Nucleus accumbens (tissue), 56 donors: ENCODE results near the gene TSPAN5.

Experiments used
- DNase-seq, 56 donors: peaks; one replicate each; lab custom pipeline; 2025; lab: John Stamatoyannopoulos, UW

Gene TSPAN5

DNA sequence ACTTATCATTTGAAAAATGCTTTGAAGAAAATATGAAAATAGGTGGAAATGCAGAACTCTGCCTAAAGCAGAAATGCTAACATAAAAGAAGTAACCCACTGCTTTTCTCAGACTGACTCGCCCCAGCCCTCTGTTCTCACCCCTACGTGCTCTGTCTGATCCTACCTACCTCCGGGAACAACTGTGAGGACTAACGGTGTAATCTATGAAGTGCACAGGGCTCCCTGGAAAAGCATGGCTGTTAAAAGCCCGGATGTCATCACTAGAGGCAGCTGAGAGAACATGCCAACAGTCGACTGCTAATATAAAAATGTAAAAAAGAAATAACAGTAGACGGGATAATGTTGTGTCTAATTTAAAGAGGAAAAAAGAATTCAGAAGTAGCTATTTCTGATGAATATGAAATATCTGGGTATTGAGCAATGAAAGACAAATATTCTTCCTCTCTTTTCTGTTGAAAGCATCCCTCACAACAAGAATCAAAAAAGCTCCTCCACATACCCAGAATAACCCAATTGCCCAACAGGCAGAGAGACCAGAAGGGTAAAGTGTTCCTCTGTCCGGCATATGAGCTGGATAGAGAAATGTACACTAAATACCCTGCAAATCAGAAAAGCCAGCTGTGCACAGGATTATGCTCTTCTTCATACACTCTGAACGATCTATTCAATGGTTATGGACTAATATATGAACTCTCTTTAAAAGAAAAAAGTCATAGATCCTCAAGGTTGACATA, 130.7 kb downstream of the TSPAN5 start:
- peak in 7 of 56 donors; percentile 9 to 45 (median 32) for DNase-seq

DNA sequence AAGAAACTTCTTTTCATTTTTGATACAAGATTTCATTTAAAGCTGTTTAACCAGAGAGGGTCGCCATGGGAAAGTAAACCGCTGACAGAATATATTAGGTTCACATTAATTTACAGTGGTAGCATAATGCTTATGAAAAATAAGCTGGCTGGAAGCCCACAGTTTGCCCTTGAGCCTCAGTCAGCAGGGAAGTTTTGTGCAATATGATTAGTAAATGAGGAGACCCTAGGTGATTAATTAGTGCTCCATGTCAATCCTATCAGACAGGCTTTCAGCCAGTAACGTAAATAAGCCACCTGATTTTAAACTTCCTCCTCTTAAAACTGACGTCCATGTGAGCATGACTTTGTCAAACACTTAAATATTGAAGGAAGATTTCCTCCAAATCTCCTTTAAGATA, 134.2 kb downstream of the TSPAN5 start:
- DNase-seq: no peak

DNA sequence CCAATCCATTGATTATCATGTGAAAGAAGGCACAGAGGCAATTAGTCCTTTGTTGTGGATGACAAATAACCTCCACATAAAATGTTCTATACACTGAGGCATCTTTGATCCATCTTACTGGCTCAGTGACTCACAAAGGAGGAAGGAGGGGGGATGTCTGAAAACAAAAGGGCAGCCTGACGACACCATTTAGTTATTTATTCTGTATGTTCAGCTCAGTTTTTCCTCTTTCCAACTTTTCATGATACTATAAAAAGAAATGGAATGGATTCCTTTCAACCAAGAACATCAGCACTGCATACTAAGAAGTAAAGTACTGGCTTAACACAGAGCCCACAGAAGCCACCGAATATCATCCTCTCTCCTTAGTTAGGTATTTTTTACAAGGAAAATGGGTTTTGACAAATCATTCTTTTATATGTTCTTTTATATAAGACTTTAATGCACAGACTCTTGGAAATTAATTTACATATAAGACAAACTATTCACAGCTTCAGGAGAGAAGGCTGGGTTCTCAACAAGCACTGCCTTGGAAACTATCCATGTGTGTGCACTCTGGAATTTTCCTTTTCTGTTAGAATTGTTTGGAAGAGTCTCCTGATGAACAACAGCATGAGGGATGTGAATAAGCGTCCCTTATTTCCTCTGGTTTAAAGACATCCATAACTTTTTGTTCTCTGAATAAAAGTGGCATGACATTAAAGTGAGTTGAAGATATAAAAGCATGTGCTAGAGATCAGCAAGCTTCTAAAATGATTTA, 135.6 kb downstream of the TSPAN5 start:
- peak in 1 of 56 donors; percentile 43 for DNase-seq

DNA sequence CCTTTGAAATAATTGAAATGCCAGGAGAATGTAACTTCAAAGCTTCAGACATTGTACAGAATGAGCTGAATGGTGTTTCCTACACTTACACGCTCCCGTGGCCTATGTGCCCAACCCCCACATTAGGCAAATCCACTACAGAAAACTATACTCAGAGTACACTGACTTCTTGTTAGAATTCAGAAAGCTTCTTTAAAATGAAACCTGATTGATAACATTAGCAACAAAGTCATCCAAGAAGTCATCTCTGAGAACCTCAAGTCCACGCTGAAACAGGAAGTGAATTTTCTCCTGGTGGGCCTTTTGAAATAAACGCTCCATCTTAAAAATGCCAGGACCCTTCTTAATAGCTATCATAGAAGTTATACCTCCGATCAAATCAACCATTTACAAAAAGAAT, 136.3 kb downstream of the TSPAN5 start:
- peak in 2 of 56 donors; percentile 4 to 10 for DNase-seq

DNA sequence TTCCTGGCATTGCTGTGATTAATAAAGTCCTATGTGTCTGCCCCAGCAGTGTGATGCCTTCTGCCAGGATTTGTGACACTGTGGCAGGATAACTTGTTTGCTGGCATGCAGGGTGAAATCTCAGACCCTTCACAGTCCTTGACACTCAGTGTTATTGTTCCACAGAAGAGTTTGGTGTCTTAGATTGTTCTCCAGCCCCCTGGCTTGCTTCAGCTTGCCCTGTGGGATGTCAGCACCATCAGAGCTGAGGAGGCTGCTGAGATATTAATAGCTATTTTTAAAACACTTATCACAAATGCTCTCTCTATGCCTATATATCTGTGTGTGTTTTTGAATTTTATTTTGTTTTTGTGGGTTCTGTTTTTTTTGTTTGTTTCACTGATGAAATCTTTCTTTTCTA, 136.9 kb downstream of the TSPAN5 start:
- no peak for DNase-seq

DNA sequence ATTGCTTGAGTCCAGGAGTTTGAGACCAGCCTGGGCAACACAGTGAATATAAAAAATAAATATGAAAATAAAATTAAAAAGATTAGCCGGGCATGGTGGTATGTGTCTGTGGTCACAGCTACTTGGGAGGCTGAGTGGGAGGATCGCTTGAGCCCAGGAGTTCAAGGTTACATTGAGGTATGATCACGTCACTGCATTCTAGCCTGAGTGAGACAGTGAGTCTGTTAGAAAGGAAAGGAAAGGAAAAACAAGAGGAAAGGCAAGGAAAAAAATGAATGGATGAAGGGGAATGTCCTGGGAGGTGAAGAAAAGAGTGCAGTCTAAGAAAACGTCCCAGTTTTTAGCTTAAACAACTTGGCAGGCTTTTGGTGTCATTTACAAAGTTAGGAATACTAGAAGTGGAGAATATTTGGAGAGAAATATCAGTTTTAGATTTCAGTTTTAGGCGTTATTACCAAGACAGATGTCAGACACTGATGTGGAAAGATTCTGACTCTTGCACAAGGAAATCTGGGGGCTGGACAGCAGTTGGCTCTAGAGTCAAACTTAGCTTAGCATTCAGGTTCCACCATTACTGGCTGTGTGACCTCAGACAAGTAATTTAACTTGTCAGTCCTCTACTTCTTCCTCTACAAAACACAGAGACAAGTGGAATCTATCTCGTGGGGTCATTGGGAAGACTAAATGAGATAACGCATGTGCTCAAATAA, 139.0 kb downstream of the TSPAN5 start:
- DNase-seq: no peak

DNA sequence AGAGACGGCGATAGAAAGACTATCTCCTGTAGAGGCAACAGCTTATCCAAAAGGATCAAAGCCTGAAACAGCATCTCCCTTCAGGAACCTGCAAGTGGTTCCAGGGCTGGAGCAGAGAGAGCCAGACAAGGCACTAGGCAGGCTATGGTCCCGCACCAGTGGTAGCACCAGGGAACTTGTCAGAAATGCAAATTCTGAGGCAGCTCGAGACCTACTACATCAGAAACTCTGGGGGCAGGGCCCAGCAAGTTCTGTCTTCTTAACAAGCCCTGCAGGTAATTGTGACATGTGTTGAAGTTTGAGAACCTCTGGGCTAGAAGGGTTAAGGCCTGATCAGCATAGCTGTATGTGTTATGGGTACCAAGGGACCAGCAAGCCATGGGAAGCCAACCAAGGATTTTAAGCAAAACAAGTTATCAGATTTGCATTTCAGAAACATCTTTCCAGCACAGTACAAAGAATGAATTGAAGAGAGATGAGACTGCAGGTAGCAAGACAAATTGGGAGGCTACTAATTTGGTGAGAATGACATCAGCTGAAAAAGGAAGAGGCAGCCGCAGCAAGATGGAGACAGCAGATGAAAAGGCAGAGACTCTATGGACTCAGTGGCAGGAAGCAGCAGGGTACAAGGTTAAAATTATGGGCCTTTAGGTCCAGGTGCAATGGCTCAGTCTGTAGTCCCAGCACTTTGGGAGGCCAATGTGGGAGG, 139.7 kb downstream of the TSPAN5 start:
- no peak for DNase-seq

DNA sequence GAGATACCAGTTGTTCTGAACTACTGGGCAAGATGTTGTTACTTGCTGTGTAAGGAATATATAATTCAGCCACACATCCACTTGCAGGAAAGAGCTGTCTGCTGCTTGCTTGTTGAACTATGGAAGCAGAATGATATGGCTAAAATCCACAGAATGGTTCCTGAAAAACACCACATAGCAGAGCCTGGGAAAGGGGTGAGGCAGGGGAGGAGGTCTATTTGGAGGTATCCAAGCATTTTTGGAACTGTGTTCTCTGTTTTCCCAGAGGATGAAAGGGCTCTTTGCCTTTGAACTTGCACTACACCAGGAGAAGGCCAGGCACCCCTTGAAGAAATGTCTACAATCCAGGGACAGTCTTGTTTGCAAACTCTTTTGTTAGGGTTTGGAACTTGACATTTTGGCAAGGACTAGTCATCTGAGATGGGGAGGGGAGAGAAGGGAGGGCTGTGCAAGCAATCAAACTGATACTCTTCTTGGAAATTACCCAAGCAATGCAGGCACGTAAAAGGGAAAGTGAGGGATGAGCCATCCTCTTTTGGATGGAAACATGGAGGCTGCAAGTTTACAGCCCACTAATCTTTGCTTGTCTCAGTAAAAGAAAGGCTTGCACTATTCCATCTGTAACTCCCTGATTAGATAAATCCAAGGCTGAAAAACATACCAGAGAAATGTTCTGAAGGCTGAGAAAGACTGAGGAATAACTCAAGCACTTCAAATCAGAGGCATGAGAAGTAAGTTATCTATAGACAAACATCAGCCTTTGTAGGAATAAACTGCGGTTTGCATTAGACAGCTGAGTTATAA, 141.0 kb downstream of the TSPAN5 start:
- no peak for DNase-seq

DNA sequence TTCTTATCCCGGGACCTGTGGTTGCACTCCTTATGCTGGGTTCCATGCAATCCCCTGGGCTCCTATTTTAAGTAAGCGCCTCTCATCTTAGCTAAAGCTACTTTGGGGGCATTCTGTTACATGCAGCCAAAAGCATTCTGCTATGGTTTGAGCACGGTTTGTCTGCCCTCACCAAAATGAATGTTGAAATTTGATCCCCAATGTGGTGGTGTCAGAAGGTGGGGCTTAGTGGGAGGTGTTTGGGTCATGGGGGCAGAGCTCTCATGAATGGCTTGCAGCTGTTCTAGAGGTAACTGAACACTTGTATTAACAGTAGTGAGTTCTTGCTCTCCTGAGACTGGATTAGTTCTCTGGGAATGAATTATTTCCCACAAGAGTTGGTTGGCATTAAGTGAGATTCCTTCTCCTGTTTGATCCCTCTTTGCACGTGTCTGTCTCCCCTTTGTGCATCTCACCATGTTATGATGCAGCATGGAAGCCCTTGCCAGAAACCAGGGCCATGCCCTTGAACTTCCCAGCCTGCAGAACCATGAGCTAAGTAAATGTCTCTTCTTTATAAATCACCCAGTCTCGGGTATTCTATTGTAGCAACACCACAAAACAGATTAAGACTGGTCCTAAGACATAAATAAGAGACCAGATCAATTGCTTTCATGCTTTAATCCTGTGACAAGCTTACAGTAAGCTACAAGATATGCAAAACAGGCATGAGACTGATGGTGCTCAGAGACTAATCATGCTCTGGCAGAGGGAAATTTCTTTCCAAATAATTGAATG, 141.8 kb downstream of the TSPAN5 start:
- DNase-seq: no peak

DNA sequence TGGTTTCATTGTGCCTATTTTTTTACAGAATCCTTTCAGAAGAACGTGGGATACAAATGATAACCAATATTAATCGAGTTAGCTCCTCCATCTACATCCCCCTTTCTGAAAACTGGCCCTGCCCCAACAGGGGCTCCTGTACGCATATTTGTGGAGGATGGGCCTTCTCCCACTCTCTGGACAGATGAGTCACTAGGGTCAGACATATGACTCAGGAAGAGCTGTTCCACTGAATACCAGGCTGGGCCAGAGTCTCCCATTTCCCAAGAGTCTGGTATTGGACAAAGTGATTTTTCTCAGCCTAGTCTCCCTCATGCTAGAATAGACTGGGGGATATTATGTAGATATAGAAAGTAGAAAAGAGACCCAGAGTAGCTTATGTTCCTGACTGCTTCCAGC, 142.4 kb downstream of the TSPAN5 start:
- peak in 1 of 56 donors; percentile 59 for DNase-seq

DNA sequence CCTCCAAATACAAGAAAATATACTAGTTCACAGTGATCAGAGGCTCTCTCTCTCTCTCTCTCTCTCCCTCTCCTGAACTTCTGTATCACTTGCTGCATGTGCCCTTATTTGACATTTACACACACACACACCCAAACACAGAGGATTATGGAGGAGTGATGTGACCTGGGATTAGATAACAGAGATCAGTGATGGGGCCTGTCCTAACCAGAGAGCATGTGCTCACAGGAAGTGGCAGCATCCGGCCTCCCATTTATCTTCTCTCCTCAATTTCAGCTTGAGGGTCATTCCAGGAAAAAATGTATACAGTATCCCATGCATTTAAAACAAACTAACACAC, 143.0 kb downstream of the TSPAN5 start:
- no peak for DNase-seq

DNA sequence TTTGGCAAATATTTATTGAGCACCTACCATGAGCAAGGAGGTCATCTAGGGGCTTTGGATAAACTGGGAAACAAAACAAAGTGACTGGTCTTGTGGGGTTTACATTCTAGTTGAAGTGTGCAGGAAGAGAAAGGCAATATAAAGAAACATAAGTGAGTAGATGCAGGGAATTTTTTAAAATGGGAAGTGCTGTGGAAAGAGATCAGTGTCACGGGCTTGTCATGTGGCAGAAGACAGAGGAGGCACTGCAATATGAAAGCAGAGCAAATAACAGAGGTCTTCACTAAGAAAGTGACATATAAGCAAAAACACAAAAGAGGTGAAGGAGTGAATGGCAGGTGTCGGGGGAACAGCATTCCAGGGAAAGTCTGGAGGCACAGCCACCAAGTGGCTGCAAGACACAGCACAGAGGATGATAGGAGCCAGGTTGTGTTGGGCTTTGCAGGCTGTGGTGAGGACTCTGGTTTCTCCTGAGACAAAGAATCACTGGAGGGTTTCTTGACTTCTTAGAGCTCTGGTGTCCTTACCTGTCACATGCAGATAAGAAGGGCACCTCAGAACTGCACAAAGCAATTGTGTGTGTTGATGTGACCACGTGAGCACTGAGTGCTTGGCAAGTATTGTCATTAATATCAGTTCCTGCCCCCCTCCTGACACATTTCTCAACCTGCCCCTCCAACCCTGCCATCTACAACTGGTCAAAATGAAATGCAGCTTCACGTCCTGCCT, 143.5 kb downstream of the TSPAN5 start:
- no peak for DNase-seq

DNA sequence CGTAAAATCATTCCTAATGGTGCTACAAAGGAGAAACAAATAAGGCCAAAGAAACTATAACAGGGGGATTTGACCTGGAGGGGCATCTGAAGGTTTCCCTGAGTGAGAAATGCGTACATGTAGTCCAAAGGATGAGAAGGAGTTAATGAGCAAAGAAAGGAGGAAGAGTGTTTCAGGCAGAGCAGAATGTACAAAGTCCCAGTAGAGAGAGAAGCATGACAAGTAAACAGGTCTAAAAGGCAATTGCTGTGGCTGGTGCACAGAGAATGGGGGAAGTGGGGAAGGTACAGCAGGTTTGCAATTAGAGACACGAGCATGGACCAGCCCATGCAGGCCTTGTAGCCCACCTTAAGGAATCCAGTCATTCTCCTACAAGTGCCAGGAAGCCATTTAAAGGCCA, 145.5 kb downstream of the TSPAN5 start:
- no peak for DNase-seq

DNA sequence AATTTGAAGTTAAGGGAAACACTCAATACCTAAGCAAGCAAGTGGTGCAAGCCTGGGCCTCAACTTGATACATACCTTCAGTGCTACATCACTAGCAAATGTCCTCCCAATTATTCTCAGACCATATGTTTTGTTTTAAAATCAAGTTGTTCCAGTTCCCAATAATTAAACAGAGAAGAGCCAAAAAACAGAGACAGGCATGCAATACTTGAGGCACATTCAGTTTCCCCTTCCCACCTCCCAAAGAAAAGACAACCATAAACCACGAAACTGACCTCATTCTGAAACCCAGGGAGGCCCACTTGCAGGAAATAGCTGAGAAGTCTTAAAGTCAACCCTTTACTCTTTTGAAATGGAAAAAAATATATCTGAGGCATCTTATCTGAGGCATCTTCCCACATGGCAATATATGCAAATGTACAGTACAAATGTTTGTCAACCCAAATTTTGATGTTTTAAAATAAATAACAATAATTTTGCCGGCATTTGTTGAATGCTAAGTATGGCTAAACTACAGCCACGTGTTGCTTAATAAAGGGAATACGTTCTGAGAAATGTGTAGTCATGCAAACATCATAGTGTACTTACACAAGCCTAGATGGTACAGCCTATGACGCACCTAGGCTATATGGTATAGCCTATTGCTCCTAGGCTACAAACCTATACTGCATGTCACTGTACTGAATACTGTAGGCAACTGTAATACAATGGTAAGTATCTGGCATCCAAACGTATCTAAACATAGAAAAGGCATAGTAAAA, 147.5 kb downstream of the TSPAN5 start:
- no peak for DNase-seq

DNA sequence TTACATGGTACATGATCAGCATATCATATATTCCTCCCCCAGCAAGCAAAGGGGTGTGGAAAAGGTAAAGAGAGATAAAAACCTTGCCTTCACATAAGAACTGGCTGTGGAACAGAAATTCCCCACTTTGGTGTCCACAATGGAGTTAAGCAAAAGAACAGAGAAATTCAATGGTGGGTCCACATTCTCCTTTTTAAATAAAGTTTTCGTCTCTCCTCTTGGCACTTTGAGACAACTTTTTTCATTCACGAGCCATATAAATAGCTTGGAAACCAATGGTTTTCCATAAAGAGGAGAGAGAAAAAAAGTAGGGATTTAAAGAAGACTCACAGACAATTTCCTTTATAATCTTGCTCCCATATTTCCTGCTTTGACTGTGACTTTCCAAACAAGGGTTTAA, 148.1 kb downstream of the TSPAN5 start:
- no peak for DNase-seq

DNA sequence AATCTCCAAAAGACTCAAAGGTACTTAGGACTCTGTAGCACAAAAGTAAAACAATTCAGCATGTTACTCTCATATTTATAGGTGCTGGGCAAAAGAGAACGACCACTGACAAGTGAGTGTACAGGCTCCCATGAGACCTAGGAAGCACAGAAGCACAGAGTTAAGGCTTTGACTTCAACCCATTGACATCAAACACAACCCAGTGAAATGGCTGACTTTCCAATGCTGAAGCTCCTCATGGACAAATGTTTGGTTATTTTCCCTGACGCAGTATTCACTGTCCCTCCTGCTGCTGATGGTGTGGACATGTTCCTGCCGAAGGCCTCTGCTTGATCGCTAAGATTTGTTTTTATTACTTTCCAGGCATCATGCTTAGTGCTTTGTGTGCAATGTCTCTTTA, 148.7 kb downstream of the TSPAN5 start:
- no peak for DNase-seq

DNA sequence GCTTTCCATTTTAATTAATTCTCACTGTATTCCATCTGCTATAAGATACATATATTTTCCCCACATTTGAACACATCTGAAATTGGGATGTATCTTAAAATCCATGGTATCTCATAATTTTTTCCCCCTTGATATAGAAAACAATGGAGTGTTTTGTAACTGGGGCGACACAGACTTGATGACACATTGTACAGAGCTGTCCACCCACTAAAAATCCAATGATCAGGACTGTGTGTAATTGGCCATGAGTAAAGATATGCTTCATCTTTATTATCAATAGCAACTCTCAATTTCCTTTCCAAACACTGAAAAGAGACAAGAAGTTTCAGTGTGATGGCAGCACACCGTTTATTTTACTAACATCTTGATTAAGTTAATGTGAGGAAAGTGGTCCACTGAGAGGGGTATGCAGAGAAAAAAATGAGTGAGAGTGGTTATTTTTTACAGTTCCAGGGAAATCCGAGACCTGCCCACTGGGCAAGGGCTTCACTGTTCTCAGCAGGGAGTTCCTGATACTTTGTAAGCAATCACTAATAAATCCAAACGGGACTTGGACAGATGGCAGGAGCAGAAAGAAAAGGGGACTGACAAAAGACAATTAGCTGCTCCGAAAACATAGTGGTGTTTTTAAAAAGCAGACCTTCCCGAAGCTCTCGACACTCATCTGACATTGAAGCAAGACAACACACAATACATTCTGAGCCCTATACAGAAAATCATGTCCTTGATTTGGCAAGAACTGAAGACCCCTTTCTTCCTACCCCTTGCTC, 149.4 kb downstream of the TSPAN5 start:
- no peak for DNase-seq
